KOPT-K1 (cell line): ENCODE results near the gene FBXL20.
"Not testable (repeated sequence)": the region's sequence is repeated elsewhere in the genome, so short reads cannot be mapped to it uniquely, and the experiment has no call there.

Source experiments
- H3K27ac ChIP-seq: fragments of 200-600 bp; sonication (generic); 2 replicates; pipeline ENCODE4 v1.5.1; 2016; ENCODE audit warnings: antibody characterized with exemption, mild to moderate bottlenecking, low read depth, low read length; ENCODE audit not compliant: poor library complexity, severe bottlenecking
- H3K36me3 ChIP-seq: fragments of 200-600 bp; sonication (generic); 2 replicates; pipeline ENCODE4 v1.5.1; 2017; ENCODE audit warnings: antibody characterized with exemption, mild to moderate bottlenecking, low read length, moderate library complexity; ENCODE audit not compliant: insufficient read depth
- H3K9me3 ChIP-seq: fragments of 200-600 bp; sonication (generic); 2 replicates; pipeline ENCODE4 v1.5.1; 2017; ENCODE audit warnings: antibody characterized with exemption, low read length, mild to moderate bottlenecking; ENCODE audit not compliant: insufficient read depth, poor library complexity, severe bottlenecking

Gene FBXL20

GRCh38 chr17:39271546-39271945 lies 129.9 kb downstream of the FBXL20 start:
- Histone ChIP-seq H3K27ac (no peak overlapping the region), H3K9me3 (no peaks in the 10 kb centered on the region), H3K36me3 (peaks cover 11% of the 10 kb centered on the region; the same call in 1 of the 2 replicates)

- Histone ChIP-seq H3K36me3 (peaks cover 11% of the 10 kb centered on the region; the same call in 1 of the 2 replicates), H3K9me3 (no peaks in the 10 kb centered on the region), H3K27ac (no peak overlapping the region)
These were observed 130.5 kb downstream of the FBXL20 start for GRCh38 chr17:39270923-39271322.

GRCh38 chr17:39264119-39264518 lies 137.3 kb downstream of the FBXL20 start:
- Histone ChIP-seq H3K27ac (no peak overlapping the region), H3K9me3 (no peaks in the 10 kb centered on the region), H3K36me3 (peaks cover 16% of the 10 kb centered on the region)

GRCh38 chr17:39261286-39261685 lies 140.1 kb downstream of the FBXL20 start:
- no peaks in the 10 kb centered on the region for H3K9me3 ChIP-seq
- peaks cover 27% of the 10 kb centered on the region; the same call in 1 of the 2 replicates for H3K36me3 ChIP-seq
- no peak overlapping the region for H3K27ac ChIP-seq

GRCh38 chr17:39252788-39253460 lies 148.5 kb downstream of the FBXL20 start:
- Histone ChIP-seq H3K27ac (no peak overlapping the region), H3K9me3 (no peaks in the 10 kb centered on the region), H3K36me3 (0 out of 2 replicates have a peak, but pooled peaks cover 4% of the 10 kb centered on the region)

GRCh38 chr17:39251997-39252396 lies 149.4 kb downstream of the FBXL20 start:
- Histone ChIP-seq H3K27ac (no peak overlapping the region), H3K9me3 (no peaks in the 10 kb centered on the region), H3K36me3 (no peaks in the 10 kb centered on the region)

GRCh38 chr17:39250076-39250475 lies 151.3 kb downstream of the FBXL20 start:
- not testable (repeated sequence) for H3K9me3 ChIP-seq, H3K27ac ChIP-seq, H3K36me3 ChIP-seq

GRCh38 chr17:39246274-39246673 lies 155.2 kb downstream of the FBXL20 start:
- Histone ChIP-seq H3K27ac (no peak overlapping the region), H3K36me3 (no peaks in the 10 kb centered on the region), H3K9me3 (no peaks in the 10 kb centered on the region)

GRCh38 chr17:39244600-39245570 lies 156.5 kb downstream of the FBXL20 start:
- Histone ChIP-seq H3K27ac (peak overlapping the region; percentile 6), H3K9me3 (no peaks in the 10 kb centered on the region), H3K36me3 (no peaks in the 10 kb centered on the region)

- Histone ChIP-seq H3K27ac (peak overlapping the region; percentile 6), H3K9me3 (no peaks in the 10 kb centered on the region), H3K36me3 (no peaks in the 10 kb centered on the region)
These were observed 157.3 kb downstream of the FBXL20 start for GRCh38 chr17:39244016-39244599.

- no peaks in the 10 kb centered on the region for H3K9me3 ChIP-seq
- H3K27ac ChIP-seq: no peak overlapping the region
- no peaks in the 10 kb centered on the region for H3K36me3 ChIP-seq
These were observed 158.3 kb downstream of the FBXL20 start for GRCh38 chr17:39243155-39243554.

- H3K36me3 ChIP-seq: no peaks in the 10 kb centered on the region
- no peaks in the 10 kb centered on the region for H3K9me3 ChIP-seq
- H3K27ac ChIP-seq: no peak overlapping the region
These were observed 160.8 kb downstream of the FBXL20 start for GRCh38 chr17:39240631-39241030.

GRCh38 chr17:39239640-39240314 lies 161.6 kb downstream of the FBXL20 start:
- Histone ChIP-seq H3K9me3 (no peaks in the 10 kb centered on the region), H3K27ac (no peak overlapping the region), H3K36me3 (no peaks in the 10 kb centered on the region)

GRCh38 chr17:39238311-39238972 lies 163.0 kb downstream of the FBXL20 start:
- Histone ChIP-seq H3K36me3 (no peaks in the 10 kb centered on the region), H3K27ac (peak overlapping the region; percentile 59), H3K9me3 (no peaks in the 10 kb centered on the region)
